Fibroblast of skin of right quadriceps (primary cell): Measurements from ENCODE around the gene NUDT17.

Experiments
- DNase-seq: peaks from one replicate; pipeline ENCODE4 v3.0.0-alpha.2; 2013

The NUDT17 gene

GRCh38 chr1:145849356-145850160 is 4.1 kb downstream of the NUDT17 start:
- DNase-seq, result peak; percentile 79

GRCh38 chr1:145855426-145855948 is 10.1 kb downstream of the NUDT17 start:
- DNase-seq, result no peak

DNA sequence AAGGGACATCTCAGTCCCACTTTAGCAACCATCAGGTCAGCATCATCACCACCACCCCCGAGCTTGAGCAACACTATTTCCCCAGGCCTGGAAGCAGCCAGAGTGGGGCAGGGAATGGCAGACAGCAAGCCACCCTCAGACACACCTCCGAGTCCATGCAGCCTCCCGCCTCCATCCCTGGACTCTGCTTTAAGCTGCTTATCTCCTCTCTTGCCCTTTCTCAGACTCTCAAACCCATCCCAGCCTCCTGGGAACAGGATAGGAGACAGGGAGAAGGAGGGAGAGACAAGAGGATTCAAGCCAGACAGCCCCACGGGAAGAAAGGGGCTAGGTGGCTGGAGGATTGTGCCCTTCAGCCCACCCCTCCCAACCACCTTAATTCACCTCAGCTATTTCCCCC is 11.7 kb downstream of the NUDT17 start:
- DNase-seq, result no peak

DNA sequence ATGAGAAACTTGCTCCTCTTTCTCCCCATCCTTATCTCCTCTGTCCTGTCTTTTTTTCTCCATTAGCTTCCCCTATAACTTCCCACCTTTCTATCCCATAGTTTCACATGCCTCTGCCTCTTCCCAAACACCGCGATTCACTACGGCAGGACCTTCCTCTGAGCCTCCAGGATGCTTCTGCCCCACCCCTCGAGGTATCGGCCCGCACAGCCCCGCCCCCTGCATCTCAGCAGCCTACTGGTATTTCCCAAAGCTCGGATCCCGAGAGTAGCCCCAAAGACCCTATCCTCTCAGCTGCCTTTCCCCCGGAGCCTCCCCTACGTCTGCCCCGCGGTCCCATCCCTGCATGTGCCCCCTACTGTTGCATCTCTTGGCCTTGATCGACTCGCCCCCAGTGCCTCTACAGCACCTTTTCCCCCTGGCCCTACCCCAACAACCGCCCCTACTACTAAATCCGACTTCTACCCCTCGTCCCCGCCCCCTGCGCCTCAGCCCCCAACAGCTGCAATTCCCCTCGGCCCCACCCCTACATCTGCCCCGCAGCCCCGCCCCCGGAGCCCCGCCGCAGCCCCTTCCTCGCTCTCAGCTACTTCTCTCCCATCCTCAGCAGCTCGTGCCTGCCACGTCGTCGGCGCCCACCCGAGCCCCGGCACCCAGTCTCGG is 12.9 kb downstream of the NUDT17 start:
- DNase-seq, result peak; percentile 38

DNA sequence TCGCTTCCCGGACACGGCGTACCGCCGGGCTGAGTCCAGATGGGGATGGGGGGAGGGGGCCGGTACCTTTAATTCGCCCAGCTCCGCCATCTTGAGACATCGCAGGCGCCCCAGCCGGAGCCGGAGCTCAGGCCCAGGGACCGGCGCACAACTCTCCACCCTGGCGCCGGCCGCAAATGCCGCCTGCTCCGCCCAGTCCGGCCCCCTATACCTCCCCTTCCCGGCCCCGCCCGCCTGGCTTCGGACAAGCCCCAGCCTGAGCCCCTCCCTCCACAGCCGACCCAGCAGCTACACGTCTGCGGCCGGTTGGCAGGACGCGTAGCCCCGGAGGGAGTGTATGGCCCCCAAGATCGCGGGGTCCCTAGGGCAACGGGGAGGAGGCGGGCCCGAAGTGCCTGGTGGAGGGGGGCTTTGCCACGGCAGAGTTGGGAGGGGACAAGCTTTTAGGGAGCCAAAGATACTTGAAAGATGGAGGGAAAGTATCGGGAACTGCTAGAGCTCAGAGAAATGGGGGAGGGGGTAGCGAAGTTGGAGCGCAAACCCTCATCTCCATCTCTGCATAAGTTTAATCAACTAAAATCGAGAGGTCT is 13.6 kb downstream of the NUDT17 start, which contains the start of gene PIAS3:
TSS of gene PIAS3 (minus strand) at position 181 of the 590 bp plus-strand sequence. CDS start at position 90, 91 bp downstream.
- DNase-seq, result peak; percentile 94

DNA sequence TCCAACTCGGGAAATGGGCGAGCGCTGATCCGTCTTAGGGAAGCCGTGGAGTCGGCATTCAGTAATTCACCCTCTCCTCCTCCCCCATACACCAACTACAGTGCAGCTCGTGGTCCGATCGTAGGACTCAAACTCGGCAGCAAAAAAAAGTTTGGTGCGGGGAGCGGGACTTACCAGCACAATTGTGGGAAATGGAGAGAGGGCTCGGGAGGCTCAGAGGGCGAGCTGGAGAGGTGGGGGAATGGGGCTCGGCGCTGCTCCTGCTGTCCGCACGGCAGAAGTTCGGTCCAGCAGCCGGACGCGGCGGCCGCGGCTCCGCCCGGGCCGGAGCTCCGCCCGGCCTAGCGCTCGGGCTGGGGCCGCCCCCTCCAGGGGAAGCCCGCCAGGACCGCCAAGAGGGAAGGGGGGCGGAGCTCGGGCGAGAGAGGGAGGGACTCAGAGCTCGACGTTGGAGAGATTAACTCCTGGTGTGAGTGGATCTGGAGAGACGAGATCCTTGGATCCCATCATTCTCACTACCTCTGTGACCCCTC is 14.1 kb downstream of the NUDT17 start:
- peak; percentile 87 for DNase-seq

GRCh38 chr1:145863282-145864018 is 18.0 kb downstream of the NUDT17 start:
- no peak for DNase-seq

- no peak for DNase-seq
Measured at GRCh38 chr1:145868232-145868631, 22.8 kb downstream of the NUDT17 start.

- peak; percentile 20 for DNase-seq
Measured at GRCh38 chr1:145871994-145872924, 26.8 kb downstream of the NUDT17 start.

DNA sequence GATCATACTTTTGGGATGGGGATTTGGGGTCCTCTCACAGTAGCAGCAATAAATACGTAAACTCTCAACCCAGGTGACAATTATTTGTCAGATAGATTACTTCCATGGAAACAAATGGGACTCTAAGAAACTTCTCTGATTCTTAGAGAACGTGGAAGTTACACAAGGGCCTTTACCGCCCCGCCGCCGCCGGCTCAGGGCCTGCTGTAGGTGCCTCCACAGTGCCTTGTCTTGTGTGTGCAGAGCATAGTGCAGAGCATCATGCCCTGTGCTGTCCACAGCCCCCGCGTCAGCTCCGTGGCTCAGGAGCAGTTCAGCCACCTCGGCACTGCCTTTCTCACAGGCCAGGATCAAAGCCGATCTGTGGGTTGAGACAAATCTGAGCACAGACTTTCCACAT is 29.2 kb downstream of the NUDT17 start:
- no peak for DNase-seq

- no peak for DNase-seq
Measured at GRCh38 chr1:145877923-145878486, 32.6 kb downstream of the NUDT17 start.

DNA sequence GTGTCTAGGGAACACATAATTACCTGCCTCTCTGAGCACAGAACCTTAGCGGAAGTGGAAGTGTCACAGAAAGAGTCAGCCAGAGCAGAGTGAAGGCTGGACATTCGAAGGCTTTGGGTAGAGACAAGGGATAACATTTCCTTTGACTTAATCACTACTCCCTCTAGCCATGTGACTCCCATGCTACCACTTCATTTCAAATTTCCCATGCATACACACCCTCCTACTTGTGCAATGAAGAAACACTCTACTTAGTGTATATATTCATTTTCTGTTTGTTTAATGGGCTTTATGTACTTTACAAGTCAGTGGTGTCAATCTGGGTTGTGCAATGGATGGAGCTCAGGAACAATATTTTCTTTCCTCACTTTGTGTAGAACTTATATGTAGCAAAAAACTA is 33.3 kb downstream of the NUDT17 start:
- no peak for DNase-seq

DNA sequence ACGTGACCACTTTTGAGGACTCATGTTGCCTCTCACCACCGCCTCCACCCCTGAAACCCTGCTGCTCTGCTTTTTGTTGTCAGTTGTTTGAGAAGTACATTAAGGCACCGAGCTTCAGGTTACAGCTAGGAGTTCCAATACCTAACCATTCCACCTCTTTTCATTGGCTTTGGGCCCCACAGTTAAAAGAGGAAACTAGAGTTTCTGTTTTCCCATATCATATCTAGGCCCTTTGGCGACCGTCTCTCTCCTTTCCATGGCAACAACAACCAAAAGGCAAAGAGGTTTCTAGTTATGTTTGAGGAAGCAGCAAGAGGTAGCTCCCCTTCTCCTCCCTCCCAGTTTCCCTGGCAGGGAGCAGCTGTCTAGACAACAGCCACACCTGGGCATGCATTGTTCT is 34.3 kb downstream of the NUDT17 start:
- no peak for DNase-seq

DNA sequence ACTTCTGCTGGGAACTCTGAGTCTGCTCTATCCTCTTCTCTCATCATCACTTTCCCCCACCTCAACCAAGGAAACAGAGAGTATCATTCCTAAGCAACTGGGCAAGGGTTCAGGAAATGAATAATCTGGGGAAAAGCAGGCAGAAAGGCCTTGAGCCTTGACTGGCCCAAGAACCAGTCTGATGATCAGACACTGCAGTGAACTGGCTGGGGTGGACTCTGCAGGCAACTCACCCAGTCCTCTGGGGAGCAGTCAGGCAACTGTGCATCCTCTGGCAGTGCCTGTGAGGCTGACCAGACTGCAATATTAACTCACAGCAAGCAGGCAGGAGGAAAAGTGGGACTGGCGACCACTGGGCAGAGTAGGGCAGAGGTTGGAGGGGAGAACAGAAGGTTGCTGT is 39.2 kb downstream of the NUDT17 start:
- peak; percentile 48 for DNase-seq

DNA sequence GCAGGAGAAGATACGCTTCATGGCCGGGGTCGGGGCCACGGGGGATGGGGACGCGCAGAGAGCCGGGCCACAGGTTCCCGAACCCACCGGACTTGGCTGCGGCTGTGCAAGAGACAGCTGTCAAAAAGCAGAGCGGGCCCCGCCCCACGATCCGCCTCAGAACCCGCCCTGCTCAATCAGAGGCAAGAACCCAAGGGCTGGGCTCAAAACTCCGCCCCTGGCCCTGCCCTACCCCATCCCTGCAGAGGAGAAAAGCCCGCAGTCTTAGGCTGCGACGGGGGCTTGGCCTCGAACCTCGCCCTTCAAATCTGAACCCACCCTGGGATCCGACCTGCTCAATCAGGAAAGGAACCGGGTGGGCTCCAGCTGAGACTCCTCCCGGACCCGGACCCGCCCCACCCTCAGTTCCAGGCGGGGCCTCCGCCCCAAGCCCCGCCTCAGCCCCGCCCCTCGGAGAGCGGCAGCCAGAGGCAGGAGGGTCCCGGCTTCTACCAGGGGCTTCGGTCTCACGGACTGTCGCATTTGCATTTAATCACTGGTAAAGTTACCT is 40.4 kb downstream of the NUDT17 start, which contains the start of gene ANKRD35:
TSS of gene ANKRD35 (minus strand) at position 129 of the 550 bp plus-strand sequence. CDS start at position 21, 108 bp downstream.
- peak; percentile 48 for DNase-seq

DNA sequence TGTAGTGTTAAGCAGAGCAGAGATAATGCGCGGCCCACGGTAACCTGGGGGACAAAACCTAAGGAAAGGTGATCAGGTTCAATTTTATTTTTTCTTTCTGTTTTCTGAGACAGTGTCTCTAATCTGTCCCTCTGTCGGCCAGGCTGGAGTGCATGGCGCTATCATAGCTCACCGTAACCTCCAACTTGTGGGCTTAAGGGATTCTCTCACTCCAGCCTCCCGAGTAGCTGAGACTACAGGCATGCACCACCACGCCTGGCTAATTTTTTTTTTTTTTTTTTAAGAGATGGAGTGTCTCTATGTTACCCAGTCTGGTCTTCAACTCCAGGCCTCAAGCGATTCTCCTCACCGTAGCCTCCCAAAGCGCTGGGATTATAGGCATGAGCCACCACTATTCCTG is 41.0 kb downstream of the NUDT17 start:
- no peak for DNase-seq

DNA sequence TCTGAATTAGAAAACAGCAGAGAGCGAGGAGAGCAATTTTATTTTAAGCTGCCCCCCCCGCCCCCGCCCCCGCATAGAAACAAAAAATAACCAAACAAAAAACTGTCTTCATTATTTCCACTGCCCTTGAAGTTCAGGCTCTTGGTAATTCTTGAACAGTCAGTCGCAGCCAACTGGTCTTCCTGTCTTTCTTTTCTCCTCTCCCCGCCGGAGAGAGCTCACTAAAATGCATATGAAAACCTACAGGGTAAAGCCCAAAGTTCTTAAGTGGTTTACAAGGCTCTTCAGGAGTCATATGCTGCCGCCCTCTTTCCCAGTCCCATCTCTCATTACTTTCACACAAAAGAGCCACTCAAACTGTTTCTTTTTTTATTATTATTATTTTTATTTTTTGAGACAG is 41.4 kb downstream of the NUDT17 start:
- DNase-seq, result no peak

GRCh38 chr1:145887631-145888030 is 42.2 kb downstream of the NUDT17 start:
- DNase-seq, result no peak

GRCh38 chr1:145889722-145890121 is 44.3 kb downstream of the NUDT17 start:
- no peak for DNase-seq

- peak; percentile 13 for DNase-seq
Measured at GRCh38 chr1:145891143-145891542, 45.7 kb downstream of the NUDT17 start.
